GM19397 (cell line): ENCODE measurements around the gene CLEC2L.

Experiments used
- ATAC-seq: cut with Tn5 transposase; IDR thresholded peaks from one replicate; pipeline ENCODE4 v1.9.1; 2021; ENCODE audit warnings: mild to moderate bottlenecking, moderate library complexity; ENCODE audit not compliant: unreplicated experiment

CLEC2L gene

GRCh38 chr7:139522830-139523198 is 671 bp upstream of the CLEC2L start:
- ATAC-seq, result no peak

GRCh38 chr7:139523968-139524815 is 707 bp downstream of the CLEC2L start:
- no peak for ATAC-seq

- ATAC-seq, result no peak
Measured at GRCh38 chr7:139525239-139525638, 1.8 kb downstream of the CLEC2L start.

- no peak for ATAC-seq
Measured at GRCh38 chr7:139525750-139526149, 2.3 kb downstream of the CLEC2L start.

- no peak for ATAC-seq
Measured at GRCh38 chr7:139526578-139527544, 3.4 kb downstream of the CLEC2L start.

GRCh38 chr7:139531094-139531493 is 7.6 kb downstream of the CLEC2L start:
- no peak for ATAC-seq

- ATAC-seq, result no peak
Measured at GRCh38 chr7:139532636-139533155, 9.2 kb downstream of the CLEC2L start.

- no peak for ATAC-seq
Measured at GRCh38 chr7:139534096-139534495, 10.6 kb downstream of the CLEC2L start.

- no peak for ATAC-seq
Measured at GRCh38 chr7:139534966-139535651, 11.6 kb downstream of the CLEC2L start.

- no peak for ATAC-seq
Measured at GRCh38 chr7:139536152-139536551, 12.7 kb downstream of the CLEC2L start.

- no peak for ATAC-seq
Measured at GRCh38 chr7:139538881-139539635, 15.6 kb downstream of the CLEC2L start.

GRCh38 chr7:139540203-139540602 is 16.7 kb downstream of the CLEC2L start:
- ATAC-seq, result no peak

- no peak for ATAC-seq
Measured at GRCh38 chr7:139541600-139542307, 18.3 kb downstream of the CLEC2L start.

- ATAC-seq, result no peak
Measured at GRCh38 chr7:139542308-139543151, 19.0 kb downstream of the CLEC2L start.

- ATAC-seq, result no peak
Measured at GRCh38 chr7:139543801-139544603, 20.5 kb downstream of the CLEC2L start.

- no peak for ATAC-seq
Measured at GRCh38 chr7:139544645-139545044, 21.2 kb downstream of the CLEC2L start.

- ATAC-seq, result no peak
Measured at GRCh38 chr7:139548302-139549028, 25.0 kb downstream of the CLEC2L start.
